Motor neuron (in vitro differentiated cells): Measurements from ENCODE around the gene DMD. TPM values are rescaled to one million over a fixed set of nuclear protein-coding genes. Genes with fewer than 3 reads are reported as not detected.

ENCODE experiments used
- ATAC-seq, 8 experiments: fragments of 200-7000 bp; cut with Tn5 transposase; replicated peaks in 6 of 8; 2 replicates each; pipeline ENCODE4 v1.8.0; 2021; ENCODE audit warnings: mild to moderate bottlenecking in 8 of 8, moderate library complexity in 8 of 8
- H3K27ac ChIP-seq, 2 donors: fragments of 250-450 bp; sonication (Bioruptor Pico); 2 replicates each; pipeline ENCODE4 v1.9.0; 2021; ENCODE audit warnings: antibody characterized with exemption in 2 of 2, mild to moderate bottlenecking in 2 of 2, moderate library complexity in 1 of 2
- H3K4me1 ChIP-seq, 2 donors: fragments of 250-450 bp; sonication (Bioruptor Pico); replicated peaks in 1 of 2; 2 replicates each; pipeline ENCODE4 v1.6.1; 2021; ENCODE audit warnings: antibody characterized with exemption in 2 of 2, mild to moderate bottlenecking in 2 of 2, moderate library complexity in 1 of 2
- H3K4me3 ChIP-seq, 5 donors: fragments of 250-450 bp; sonication (Bioruptor Pico); 2 replicates each; pipeline ENCODE4 v1.9.0; 2021; ENCODE audit warnings: antibody characterized with exemption in 5 of 5, mild to moderate bottlenecking in 5 of 5, moderate library complexity in 4 of 5
- WGBS, 10 experiments: fragments of 450-650 bp; shearing (Covaris generic); methylation state at CpG; one replicate each; pipeline ENCODE4 v1.0.0; 2022; 5-methylcytosine and 5-hydroxymethylcytosine counted together
- in situ Hi-C, 9 experiments: fragments of 400-800 bp; cut with MboI; loops; one replicate each; pipeline ENCODE4 v1.15.0; 2021; ENCODE audit warnings: low sequenced_read_pairs in 9 of 9, low pct_unique_long_range_greater_than_20kb in 2 of 9; ENCODE audit not compliant: unreplicated experiment in 9 of 9
- total RNA-seq, 8 experiments: library from RNA; unstranded; fragments of 300-600 nt; gene quantifications; 2 replicates each; pipeline versions ENCODE4 v1.2.3 to v1.2.4, GENCODE V29; 2022

The DMD gene
- total RNA-seq, 8 experiments from 2014 or later = 3.9 to 378 (median 10.5) TPM

DNA sequence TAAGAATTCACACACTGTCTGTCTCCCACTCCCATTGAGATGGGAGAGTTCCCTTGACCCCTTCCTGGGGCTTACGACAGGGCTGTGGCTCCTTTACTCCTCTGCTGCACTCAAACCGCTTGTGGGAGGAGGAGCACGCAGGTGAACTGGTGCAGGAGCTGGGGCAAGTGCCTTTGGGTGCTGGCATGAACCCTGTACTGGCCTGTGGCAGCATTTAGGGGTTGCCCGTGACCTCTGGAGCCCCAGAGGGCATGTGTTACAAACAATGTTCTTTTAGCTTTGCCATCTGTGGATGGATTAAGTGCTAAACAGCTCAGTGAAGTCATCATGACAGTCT lies 2117.7 kb downstream of the DMD start:
- Histone ChIP-seq H3K4me3 (no peak overlapping the region), H3K27ac (no peak overlapping the region), H3K4me1 (no peaks in the 10 kb centered on the region)
- WGBS, 10 experiments = 60% methylated on average over 2 of the region's 4 CpGs; no CpG with 5 or more reads in 9 of the 10 experiments
- ATAC-seq = no peak
- in situ Hi-C loops = no loop called here

DNA sequence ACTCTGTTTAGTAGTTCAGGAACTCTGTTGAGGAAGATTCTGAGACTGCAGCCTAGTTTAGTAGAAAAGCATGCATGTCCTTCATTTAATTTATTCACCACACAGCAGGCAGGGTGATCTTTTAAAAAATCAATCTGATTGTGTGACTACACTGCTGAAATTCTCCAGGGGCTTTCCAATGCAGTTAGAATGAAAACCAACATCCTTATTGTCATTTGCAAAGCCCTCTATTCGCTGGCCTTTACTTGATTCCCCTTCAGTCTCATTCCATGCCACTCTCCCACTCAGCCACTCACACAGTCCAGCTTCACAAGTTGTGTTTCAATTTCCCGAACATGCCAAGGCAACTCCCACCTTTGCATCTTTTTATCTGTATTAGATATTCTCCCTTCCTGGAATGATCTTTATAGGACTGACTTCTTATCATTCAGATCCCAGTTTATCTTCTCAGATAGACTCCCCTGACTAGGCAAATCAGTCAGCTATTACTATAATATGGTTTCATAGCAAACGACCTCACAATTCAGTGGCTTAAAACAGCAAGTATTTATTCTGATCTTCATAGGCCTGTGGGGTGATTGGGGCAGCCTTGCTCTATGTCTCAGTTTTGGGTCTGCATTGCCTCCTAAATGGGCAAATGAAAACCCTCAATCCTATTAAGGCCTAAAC lies 2118.2 kb downstream of the DMD start:
- Histone ChIP-seq H3K27ac (no peak overlapping the region), H3K4me3 (no peak overlapping the region), H3K4me1 (no peaks in the 10 kb centered on the region)
- peak in 2 of 8 experiments; percentile 22 to 33 for ATAC-seq
- 8 to 61% (median 17%) methylated on average over 1 to 3 of the region's 3 CpGs; no CpG with 5 or more reads in 7 of the 10 experiments for WGBS, 10 experiments
- in situ Hi-C loops = no loop called here

DNA sequence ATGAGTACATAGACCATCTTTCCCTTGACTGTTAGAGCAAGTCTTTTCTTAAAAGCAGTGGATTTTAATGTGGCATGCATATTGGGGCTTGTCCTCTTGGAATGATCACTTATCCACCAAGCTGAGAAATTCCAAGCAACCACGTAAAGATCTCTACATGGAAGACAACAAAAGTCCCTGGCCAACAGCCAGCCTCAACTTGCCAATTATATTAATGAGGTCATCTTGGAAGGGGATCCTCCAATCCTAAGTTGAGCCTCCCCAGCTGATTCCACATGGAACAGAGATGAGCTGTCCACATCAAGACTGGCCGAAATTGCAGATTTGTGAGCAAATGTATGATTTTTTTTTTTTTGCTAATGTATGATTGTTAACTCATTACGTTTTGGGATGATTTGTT lies 2118.9 kb downstream of the DMD start:
- H3K4me3 ChIP-seq = no peak overlapping the region
- 34 to 71% (median 56%) methylated on average over 1 to 2 of the region's 3 CpGs; no CpG with 5 or more reads in 7 of the 10 experiments for WGBS, 10 experiments
- peak in 1 of 8 experiments; percentile 33 for ATAC-seq
- H3K4me1 ChIP-seq = no peaks in the 10 kb centered on the region
- no peak overlapping the region for H3K27ac ChIP-seq
- in situ Hi-C loops = no loop called here

GRCh38 chrX:31091819-31092218 lies 2119.5 kb downstream of the DMD start:
- WGBS, 10 experiments = 50 to 83% (median 80%) methylated on average over 1 of the region's 1 CpG; no CpG with 5 or more reads in 7 of the 10 experiments
- no peak for ATAC-seq
- H3K4me3 ChIP-seq = no peak overlapping the region

DNA sequence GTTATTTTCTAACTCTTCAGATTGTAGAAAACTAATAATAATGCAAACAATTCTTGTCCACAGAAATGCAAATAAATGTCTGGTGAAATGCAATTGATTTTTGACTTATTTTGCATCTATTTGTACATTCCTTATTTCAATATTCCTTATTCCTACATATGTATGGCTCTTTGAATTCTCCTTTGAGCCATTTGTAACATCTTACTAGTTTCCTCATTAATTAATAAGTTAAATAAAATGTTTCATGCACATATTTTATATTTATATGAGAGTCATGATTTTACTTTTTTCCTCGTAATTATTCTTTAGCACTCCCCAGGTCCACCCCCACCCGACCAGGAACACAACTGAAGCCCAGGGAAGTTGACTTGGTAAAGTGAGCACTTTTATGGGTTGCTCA lies 2136.8 kb downstream of the DMD start:
- H3K27ac ChIP-seq = no peak overlapping the region
- in situ Hi-C loops = no loop called here
- H3K4me3 ChIP-seq = no peak overlapping the region
- ATAC-seq = no peak
- no peaks in the 10 kb centered on the region for H3K4me1 ChIP-seq
- 0 to 83% (median 50%) methylated on average over 1 to 2 of the region's 2 CpGs; no CpG with 5 or more reads in 5 of the 10 experiments for WGBS, 10 experiments

More at GRCh38 chrX:31091819-31092218, 2119.5 kb downstream of the DMD start:
- H3K27ac ChIP-seq = no peak overlapping the region
- no peaks in the 10 kb centered on the region for H3K4me1 ChIP-seq
- in situ Hi-C loops = no loop called here

DNA sequence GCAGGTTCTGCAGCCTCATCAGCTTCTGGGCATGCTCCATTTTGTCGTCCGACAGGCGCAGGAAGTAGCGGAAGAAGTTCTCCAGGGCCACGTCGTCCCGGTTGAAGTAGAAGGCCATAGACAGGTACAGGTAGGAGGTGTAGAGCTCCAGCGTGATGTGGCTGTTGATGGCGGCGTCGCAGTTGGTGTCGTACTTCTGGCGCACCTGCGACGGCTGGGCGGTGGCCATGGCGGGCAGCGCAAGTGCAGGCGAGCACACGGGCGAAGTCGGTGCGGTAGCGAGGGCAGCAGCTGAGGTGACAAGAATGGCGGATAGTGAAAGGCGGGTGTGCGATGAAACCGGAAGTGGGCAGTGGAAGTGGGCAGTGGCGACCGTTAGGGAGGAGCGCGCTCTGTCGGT lies 2139.6 kb downstream of the DMD start, which contains the start of gene FTHL17:
TSS of gene FTHL17 (minus strand) at position 317 of the 400 bp plus-strand sequence. CDS start at position 229, 88 bp downstream.
- Histone ChIP-seq H3K27ac (no peak within 1 kb of the TSS), H3K4me1 (no peaks in the 10 kb centered on the region), H3K4me3 (no peak within 1 kb of the TSS)
- in situ Hi-C loops = no loop called here
- ATAC-seq = no peak
- 55 to 81% methylated on average over 4 to 27 of the region's 33 CpGs; no CpG with 5 or more reads in 8 of the 10 experiments for WGBS, 10 experiments

DNA sequence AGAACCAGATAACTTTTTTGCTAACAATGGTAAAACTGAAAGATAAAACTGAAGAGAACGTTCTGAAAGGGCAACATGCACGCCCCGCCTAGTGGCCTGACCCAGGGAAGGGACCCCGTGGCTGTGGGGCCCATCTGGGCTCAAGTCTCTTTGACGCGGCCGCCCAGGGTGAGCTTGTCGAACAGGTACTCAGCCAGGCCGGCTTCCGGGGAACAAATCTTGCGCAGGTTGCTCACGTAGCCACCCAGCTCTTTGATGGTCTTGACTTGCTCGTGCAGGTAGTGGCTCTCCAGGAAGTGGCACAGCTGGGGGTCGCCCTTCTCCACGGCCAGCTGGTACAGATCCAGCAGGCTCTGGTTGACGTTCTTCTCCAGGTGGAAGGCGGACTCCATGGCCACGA lies 2140.1 kb downstream of the DMD start:
- ATAC-seq = no peak
- Histone ChIP-seq H3K4me3 (no peak overlapping the region), H3K4me1 (no peaks in the 10 kb centered on the region), H3K27ac (no peak overlapping the region)
- in situ Hi-C loops = no loop called here
- WGBS, 10 experiments = 40 to 47% methylated on average over 1 to 2 of the region's 18 CpGs; no CpG with 5 or more reads in 8 of the 10 experiments

- no peak overlapping the region for H3K4me3 ChIP-seq
- no peaks in the 10 kb centered on the region for H3K4me1 ChIP-seq
- in situ Hi-C loops = no loop called here
- ATAC-seq = no peak
- H3K27ac ChIP-seq = no peak overlapping the region
Measured at GRCh38 chrX:31070057-31070468, 2141.3 kb downstream of the DMD start.
